Upper lobe of left lung (tissue), 6 donors: ENCODE results near the gene ALPI. TPM values are rescaled to one million over a fixed set of nuclear protein-coding genes. Genes with fewer than 3 reads are reported as not detected.
"Not testable (repeated sequence)": the region's sequence is repeated elsewhere in the genome, so short reads cannot be mapped to it uniquely, and the experiment has no call there.

ENCODE experiments used
- ATAC-seq, 2 donors: fragments of 200-7000 bp; cut with Tn5 transposase; one replicate each; pipeline ENCODE4 v1.9.1; 2022; ENCODE audit warnings: mild to moderate bottlenecking in 2 of 2, moderate library complexity in 2 of 2; ENCODE audit not compliant: low FRiP score in 2 of 2
- DNase-seq, 2 donors: peaks; one replicate each; pipeline ENCODE4 v3.0.0-alpha.2; 2019 to 2020
- H3K27ac ChIP-seq, 4 donors: fragments of 200-600 bp; sonication (generic); one replicate each; pipeline ENCODE4 v1.5.1; 2016 to 2019
- H3K27me3 ChIP-seq, 4 donors: fragments of 200-600 bp; sonication (generic); one replicate each; pipeline ENCODE4 v1.5.1; 2017 to 2019
- H3K36me3 ChIP-seq, 4 donors: fragments of 200-600 bp; sonication (generic); one replicate each; pipeline ENCODE4 v1.5.1; 2016 to 2019
- H3K4me1 ChIP-seq, 4 donors: fragments of 200-600 bp; sonication (generic); one replicate each; pipeline ENCODE4 v1.5.1; 2018 to 2019
- H3K4me3 ChIP-seq, 4 donors: fragments of 200-600 bp; sonication (generic); one replicate each; pipeline ENCODE4 v1.5.1; 2017 to 2019; ENCODE audit warnings: mild to moderate bottlenecking in 2 of 4, moderate library complexity in 1 of 4
- H3K9me3 ChIP-seq, 4 donors: fragments of 200-600 bp; sonication (generic); one replicate each; pipeline ENCODE4 v1.5.1; 2018 to 2019
- CTCF ChIP-seq, 6 experiments: fragments of 450-650 bp in 4 of 6; fragments of 200-600 bp in 2 of 6; sonication (generic) in 2 of 6; IDR thresholded peaks; one replicate each; pipeline ENCODE4 v1.5.1; 2016 to 2019; ENCODE audit warnings: antibody characterized with exemption in 6 of 6
- EP300 ChIP-seq, 4 donors: sonication (generic); formaldehyde crosslinking; IDR thresholded peaks; one replicate each; pipeline ENCODE4 v1.5.1; 2017; ENCODE audit warnings: antibody characterized with exemption in 4 of 4, control low read depth in 2 of 4
- POLR2A ChIP-seq, 4 donors: fragments of 450-650 bp; IDR thresholded peaks; one replicate each; pipeline ENCODE4 v1.5.1; 2016 to 2017; ENCODE audit warnings: antibody characterized with exemption in 4 of 4, mild to moderate bottlenecking in 2 of 4
- POLR2AphosphoS5 ChIP-seq, 2 donors: sonication (generic); formaldehyde crosslinking; IDR thresholded peaks; one replicate each; pipeline ENCODE4 v1.5.1; 2017; ENCODE audit warnings: antibody characterized with exemption in 2 of 2
- WGBS, 2 donors: methylation state at CpG; one replicate each; pipeline ENCODE4 v1.1.5; 2017 to 2018; 5-methylcytosine and 5-hydroxymethylcytosine counted together
- total RNA-seq, 6 donors: library from RNA; depleted of rRNA in 4 of 6; stranded (reverse); fragments of >200 nt in 4 of 6; gene quantifications; one replicate each; pipeline versions ENCODE4 v1.1.0 to v1.2.1, GENCODE V29; 2016 to 2021
- donor health status: DM: no; HTN: no; CAD: no; lungs with moderate emphysema.
- donor health status: DM: no; HTN: yes; CAD: no; lungs with severe emphysema.

Gene ALPI
- total RNA-seq, 6 donors from 2014 or later: not detected

DNA sequence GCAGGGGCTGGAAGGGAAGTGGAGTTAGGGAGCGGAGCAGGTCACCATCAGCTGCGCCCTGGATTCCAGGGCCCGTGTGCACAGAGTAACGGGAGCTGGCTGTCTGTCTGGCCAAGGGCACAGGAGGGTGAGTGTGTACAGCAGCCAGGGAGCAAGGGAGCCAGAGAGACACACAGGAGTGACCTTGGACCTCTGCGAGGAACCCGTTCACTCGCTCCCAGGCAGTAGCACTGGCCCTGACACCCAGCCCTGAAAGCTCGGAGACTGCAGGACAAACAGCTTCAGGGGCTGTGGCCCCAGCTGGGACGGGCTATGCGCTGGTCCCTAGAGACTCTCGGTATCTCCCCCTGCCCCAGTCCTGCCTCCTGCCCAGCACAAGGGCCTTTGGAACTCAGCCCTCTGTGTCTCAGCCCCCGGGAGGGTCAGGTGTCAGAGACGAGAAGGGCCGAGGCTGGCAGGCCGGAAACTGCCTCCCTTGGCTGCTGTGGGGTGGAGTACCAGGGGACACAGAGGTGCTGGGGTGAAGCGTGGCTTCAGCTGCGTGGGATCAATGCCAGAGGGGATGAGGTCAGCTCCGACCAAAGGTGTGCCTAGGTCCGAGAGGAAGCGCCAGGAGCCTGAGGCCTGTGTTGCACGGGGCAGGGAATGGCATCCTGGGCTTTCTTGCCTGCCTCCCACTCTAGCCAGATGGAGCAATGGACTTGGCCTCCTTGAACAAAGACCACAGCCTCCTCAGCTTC lies 12.1 kb upstream of the ALPI start:
- not testable (repeated sequence) for H3K27me3 ChIP-seq, H3K36me3 ChIP-seq, H3K27ac ChIP-seq, H3K9me3 ChIP-seq, ATAC-seq, H3K4me1 ChIP-seq, H3K4me3 ChIP-seq
- WGBS, 2 donors: 72 to 100% methylated on average over 1 to 13 of the region's 21 CpGs
- DNase-seq: peak in 1 of 2 donors; percentile 69

GRCh38 chr2:232444409-232445148 lies 11.4 kb upstream of the ALPI start:
- H3K27ac ChIP-seq: no peak overlapping the region
- 73% methylated on average over 5 to 20 of the region's 21 CpGs for WGBS, 2 donors
- peak in 1 of 2 donors; percentile 30 for ATAC-seq

DNA sequence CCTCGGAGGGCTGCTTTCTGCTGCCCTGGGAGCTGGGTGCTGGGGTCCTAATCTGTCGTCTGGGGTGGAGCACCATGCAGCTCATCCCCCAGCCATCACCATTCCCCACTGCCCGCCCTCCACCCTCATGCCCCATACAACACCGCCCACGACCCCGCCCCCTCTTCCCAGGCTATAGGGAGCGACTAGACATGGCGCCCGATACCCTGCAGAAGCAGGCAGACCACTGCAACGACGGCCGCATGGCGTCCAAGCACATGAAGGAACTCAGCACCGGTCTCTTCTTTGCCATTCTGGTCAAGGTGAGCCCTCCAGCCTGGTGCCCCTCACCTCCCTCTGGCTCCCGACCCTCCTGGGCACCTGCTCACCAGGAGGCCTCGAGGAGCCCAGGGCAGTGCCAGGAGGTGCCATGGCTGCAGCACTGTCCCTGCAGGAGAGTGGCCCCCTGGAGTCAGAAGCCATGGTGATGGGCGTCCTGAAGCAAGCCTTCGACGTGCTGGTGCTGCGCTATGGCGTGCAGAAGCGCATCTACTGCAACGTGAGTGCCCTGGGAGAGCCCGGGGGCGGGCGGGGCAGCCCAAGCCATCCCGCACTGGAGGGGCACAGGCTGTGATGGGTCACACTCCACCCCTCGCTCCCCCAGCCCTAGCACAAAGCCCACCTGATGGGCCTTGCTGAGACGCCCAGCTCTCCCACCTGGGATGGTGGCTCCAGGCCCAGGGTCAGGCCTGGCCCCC lies 10.6 kb upstream of the ALPI start:
- ATAC-seq, H3K9me3 ChIP-seq, H3K4me1 ChIP-seq, DNase-seq, H3K27ac ChIP-seq, H3K4me3 ChIP-seq, H3K36me3 ChIP-seq, H3K27me3 ChIP-seq: not testable (repeated sequence)
- WGBS, 2 donors: 83 to 100% methylated on average over 1 to 19 of the region's 29 CpGs

More at GRCh38 chr2:232444409-232445148, 11.4 kb upstream of the ALPI start:
- no peak for TF ChIP-seq POLR2AphosphoS5 (IDR thresholded peaks at IDR 0.05)
- TF ChIP-seq CTCF (IDR thresholded peaks at IDR 0.05): peak in 4 of 6 experiments; percentile 31 to 52 (median 43)
- Histone ChIP-seq H3K4me1 (peaks cover 0 to 6% (median 3%) of the 10 kb centered on the region in 4 donors), H3K36me3 (no peaks in the 10 kb centered on the region), H3K9me3 (no peaks in the 10 kb centered on the region), H3K4me3 (no peak overlapping the region), H3K27me3 (no peaks in the 10 kb centered on the region)
- peak; percentile 42 to 61 for DNase-seq

GRCh38 chr2:232446266-232446777 lies 9.6 kb upstream of the ALPI start:
- 33% methylated on average over 6 of the region's 9 CpGs; no CpG with 5 or more reads in 1 of the 2 donors for WGBS, 2 donors
- ATAC-seq: peak in 1 of 2 donors; percentile 16

DNA sequence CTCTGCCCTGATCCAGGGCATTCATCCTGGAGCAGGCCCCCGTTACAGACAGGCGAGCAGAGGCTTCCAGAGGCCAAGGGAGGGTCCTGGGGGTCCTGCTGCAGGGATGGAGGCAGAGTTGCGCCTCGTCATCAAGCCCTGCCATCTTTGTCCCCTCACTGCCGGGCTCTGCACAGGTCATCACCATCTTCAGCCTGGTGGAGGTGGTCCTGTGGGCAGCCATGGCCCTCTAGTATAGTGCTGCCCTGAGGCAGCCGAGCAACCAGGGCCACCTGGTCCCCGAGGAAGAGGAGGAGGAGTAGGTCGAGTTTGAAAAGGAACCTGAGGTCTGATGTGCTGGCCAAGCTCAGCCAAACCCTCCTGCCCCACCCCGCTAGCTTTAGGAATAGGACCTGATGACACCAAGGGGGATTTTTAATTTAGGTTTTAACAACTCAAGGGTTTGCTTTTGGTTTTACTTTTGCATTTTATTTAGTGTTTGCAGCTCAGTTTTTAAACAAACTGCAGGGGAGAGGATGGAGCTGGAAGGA lies 8.8 kb upstream of the ALPI start:
- H3K4me1 ChIP-seq: no peaks in the 10 kb centered on the region
- DNase-seq (no peak), ATAC-seq (peak in 1 of 2 donors; percentile 1)
- no peak overlapping the region for H3K4me3 ChIP-seq
- H3K27ac ChIP-seq: no peak overlapping the region
- no peaks in the 10 kb centered on the region for H3K36me3 ChIP-seq
- no peak for TF ChIP-seq POLR2AphosphoS5 (IDR thresholded peaks at IDR 0.05)
- TF ChIP-seq CTCF (IDR thresholded peaks at IDR 0.05): no peak
- no peak for TF ChIP-seq EP300 (IDR thresholded peaks at IDR 0.05)
- no peak for TF ChIP-seq POLR2A (IDR thresholded peaks at IDR 0.05)
- no peaks in the 10 kb centered on the region for H3K9me3 ChIP-seq
- 82 to 87% methylated on average over 8 to 9 of the region's 9 CpGs for WGBS, 2 donors
- H3K27me3 ChIP-seq: no peaks in the 10 kb centered on the region

More at GRCh38 chr2:232446266-232446777, 9.6 kb upstream of the ALPI start:
- TF ChIP-seq CTCF (IDR thresholded peaks at IDR 0.05): peak in 4 of 6 experiments; percentile 31 to 60 (median 35)
- not testable (repeated sequence) for H3K4me1 ChIP-seq, H3K4me3 ChIP-seq, H3K9me3 ChIP-seq, H3K36me3 ChIP-seq, H3K27ac ChIP-seq, H3K27me3 ChIP-seq
- peak in 1 of 2 donors; percentile 47 for DNase-seq
